OCI-LY3 (cell line): ENCODE results near the gene CASK.

Experiments
- H2AFZ ChIP-seq: fragments of 200-600, 300-600 bp; shearing (Covaris generic); 2 replicates; pipeline ENCODE4 v1.6.0; 2014; ENCODE audit warnings: antibody characterized with exemption, low read depth, low read length
- H3K27ac ChIP-seq: fragments of 200-600, 300-600 bp; sonication (generic); 2 replicates; pipeline ENCODE4 v1.5.1; 2014; ENCODE audit warnings: mild to moderate bottlenecking, low read length, moderate library complexity, mixed read lengths
- H3K27me3 ChIP-seq: fragments of 200-600, 300-600 bp; sonication (generic); 2 replicates; pipeline ENCODE4 v1.6.1; 2014; ENCODE audit warnings: low read depth, low read length, mixed read lengths
- H3K36me3 ChIP-seq: fragments of 200-600, 300-600 bp; sonication (generic); replicated peaks from 2 replicates; pipeline ENCODE3; 2014; ENCODE audit warnings: low read depth, low read length, mixed read lengths
- H3K4me1 ChIP-seq: fragments of 300-600, 200-600 bp; sonication (generic); 2 replicates; pipeline ENCODE4 v1.6.1; 2014; ENCODE audit warnings: low read length, mixed read lengths
- H3K4me2 ChIP-seq: fragments of 200-600, 300-600 bp; sonication (generic); 2 replicates; pipeline ENCODE4 v1.6.1; 2014; ENCODE audit warnings: low read length, mixed read lengths
- H3K4me3 ChIP-seq: fragments of 300-600, 200-600 bp; sonication (generic); 2 replicates; pipeline ENCODE4 v1.5.1; 2014; ENCODE audit warnings: antibody characterized with exemption, mild to moderate bottlenecking, low read length, moderate library complexity
- H3K79me2 ChIP-seq: fragments of 300-600, 200-600 bp; shearing (Covaris generic); 2 replicates; pipeline ENCODE4 v1.6.1; 2014; ENCODE audit warnings: mild to moderate bottlenecking, low read length, mixed read lengths
- H3K9ac ChIP-seq: fragments of 300-600, 200-600 bp; shearing (Covaris generic); 2 replicates; pipeline ENCODE4 v1.6.0; 2014; ENCODE audit warnings: mild to moderate bottlenecking, low read length, moderate library complexity
- H3K9me3 ChIP-seq: fragments of 200-600, 300-600 bp; shearing (Covaris generic); 2 replicates; pipeline ENCODE4 v1.6.1; 2014; ENCODE audit warnings: low read length, mixed read lengths; ENCODE audit not compliant: insufficient read depth
- H4K20me1 ChIP-seq: fragments of 200-600, 300-600 bp; sonication (generic); 2 replicates; pipeline ENCODE4 v1.6.1; 2016; ENCODE audit warnings: low read length, mixed read lengths; ENCODE audit not compliant: insufficient read depth
- CTCF ChIP-seq: fragments of 200-600, 300-600 bp; sonication (generic); IDR thresholded peaks from 2 replicates; pipeline ENCODE4 v1.5.1; 2014; ENCODE audit warnings: antibody characterized with exemption, low read length, low read depth
- EZH2phosphoT487 ChIP-seq: fragments of 200-600 bp; shearing (Covaris generic); IDR thresholded peaks from 2 replicates; pipeline ENCODE4 v1.6.1; 2018; ENCODE audit warnings: antibody characterized with exemption, mixed run types, low read depth

The CASK gene

GRCh38 chrX:41541386-41541785, 382.0 kb downstream of the CASK start:
- no peaks in the 10 kb centered on the region for H3K27me3 ChIP-seq
- no peaks in the 10 kb centered on the region for H3K4me1 ChIP-seq
- H3K9ac ChIP-seq, result no peak overlapping the region
- H3K4me3 ChIP-seq, result no peak overlapping the region
- H3K4me2 ChIP-seq, result no peak overlapping the region
- H3K9me3 ChIP-seq, result no peaks in the 10 kb centered on the region
- no peak overlapping the region for H3K27ac ChIP-seq
- TF ChIP-seq CTCF (no peak), EZH2phosphoT487 (no peak)
- peaks cover 2% of the 10 kb centered on the region for H3K36me3 ChIP-seq
- H2AFZ ChIP-seq, result no peak overlapping the region
- H3K79me2 ChIP-seq, result no peaks in the 10 kb centered on the region
- no peaks in the 10 kb centered on the region for H4K20me1 ChIP-seq

- no peak overlapping the region for H3K27ac ChIP-seq
- H3K4me2 ChIP-seq, result no peak overlapping the region
- H3K9me3 ChIP-seq, result no peaks in the 10 kb centered on the region
- H3K79me2 ChIP-seq, result no peaks in the 10 kb centered on the region
- no peaks in the 10 kb centered on the region for H3K27me3 ChIP-seq
- H3K4me3 ChIP-seq, result no peak overlapping the region
- no peaks in the 10 kb centered on the region for H4K20me1 ChIP-seq
- no peak for TF ChIP-seq CTCF
- no peak for TF ChIP-seq EZH2phosphoT487
- peaks cover 2% of the 10 kb centered on the region for H3K36me3 ChIP-seq
- H3K4me1 ChIP-seq, result no peaks in the 10 kb centered on the region
- no peak overlapping the region for H2AFZ ChIP-seq
- H3K9ac ChIP-seq, result no peak overlapping the region
Observed at GRCh38 chrX:41538707-41539106, 384.6 kb downstream of the CASK start.

- no peaks in the 10 kb centered on the region for H3K4me1 ChIP-seq
- H3K36me3 ChIP-seq, result peaks cover 5% of the 10 kb centered on the region
- no peak overlapping the region for H3K4me2 ChIP-seq
- TF ChIP-seq EZH2phosphoT487 (no peak), CTCF (no peak)
- H3K4me3 ChIP-seq, result no peak overlapping the region
- H4K20me1 ChIP-seq, result no peaks in the 10 kb centered on the region
- H3K79me2 ChIP-seq, result no peaks in the 10 kb centered on the region
- H3K27ac ChIP-seq, result no peak overlapping the region
- H3K9me3 ChIP-seq, result no peaks in the 10 kb centered on the region
- no peak overlapping the region for H2AFZ ChIP-seq
- H3K9ac ChIP-seq, result no peak overlapping the region
- H3K27me3 ChIP-seq, result no peaks in the 10 kb centered on the region
Observed at GRCh38 chrX:41530085-41530484, 393.3 kb downstream of the CASK start.

GRCh38 chrX:41529221-41529620, 394.1 kb downstream of the CASK start:
- Histone ChIP-seq H3K27me3 (no peaks in the 10 kb centered on the region), H3K4me3 (no peak overlapping the region), H4K20me1 (no peaks in the 10 kb centered on the region), H3K4me2 (no peak overlapping the region), H3K9me3 (no peaks in the 10 kb centered on the region), H3K9ac (no peak overlapping the region), H2AFZ (no peak overlapping the region), H3K4me1 (no peaks in the 10 kb centered on the region), H3K79me2 (no peaks in the 10 kb centered on the region), H3K27ac (no peak overlapping the region), H3K36me3 (peaks cover 5% of the 10 kb centered on the region)
- TF ChIP-seq CTCF, result no peak
- no peak for TF ChIP-seq EZH2phosphoT487
